Psoas muscle (tissue), 8 donors: Measurements from ENCODE around the gene DPEP2. TPM values are rescaled to one million over a fixed set of nuclear protein-coding genes. Genes with fewer than 3 reads are reported as not detected.

Source experiments
- ATAC-seq, 4 donors: fragments of 200-7000 bp; cut with Tn5 transposase; one replicate each; pipeline ENCODE4 v1.9.1; 2020; ENCODE audit warnings: moderate library complexity in 3 of 4, mild to moderate bottlenecking in 2 of 4
- DNase-seq, 2 donors: peaks; one replicate each; pipeline ENCODE4 v3.0.0-alpha.2; 2020
- H3K27ac ChIP-seq: fragments of 200-600 bp; one replicate; pipeline ENCODE4 v1.8.0; 2022
- H3K27me3 ChIP-seq, 3 donors: fragments of 200-600 bp in 1 of 3; one replicate each; pipeline versions ENCODE4 v1.6.1 to v1.8.0; 2013 to 2022; ENCODE audit warnings: low read length in 2 of 3, mild to moderate bottlenecking in 2 of 3, moderate library complexity in 1 of 3; ENCODE audit not compliant: insufficient read depth in 3 of 3
- H3K36me3 ChIP-seq, 2 donors: fragments of 200-600 bp in 1 of 2; one replicate each; pipeline versions ENCODE4 v1.6.1 to v1.8.0; 2013 to 2022; ENCODE audit warnings: low read depth in 1 of 2, mild to moderate bottlenecking in 1 of 2, moderate library complexity in 1 of 2; ENCODE audit not compliant: insufficient read depth in 1 of 2
- H3K4me1 ChIP-seq: fragments of 200-600 bp; one replicate; pipeline ENCODE4 v1.8.0; 2022
- H3K4me3 ChIP-seq: fragments of 200-600 bp; one replicate; pipeline ENCODE4 v1.8.0; 2022; ENCODE audit warnings: mild to moderate bottlenecking
- H3K9me3 ChIP-seq: fragments of 200-600 bp; one replicate; pipeline ENCODE4 v1.8.0; 2022
- CTCF ChIP-seq: fragments of 200-600 bp; IDR thresholded peaks from one replicate; pipeline ENCODE4 v1.8.0; 2022; ENCODE audit warnings: antibody characterized with exemption
- WGBS, 3 donors: extraction: QIAGEN DNeasy Blood & Tissue Kit; methylation state at CpG; one replicate each; pipeline versions ENCODE4 v1.1.6 to v1.1.7; 2013; 5-methylcytosine and 5-hydroxymethylcytosine counted together
- intact Hi-C, 2 donors: fragments of 100-400 bp; cut with DNase I; formaldehyde crosslinking; loops; one replicate each; pipeline versions ENCODE4 v1.11.0 to v1.14.2; 2022
- polyA plus RNA-seq, 3 donors: library from polyadenylated mRNA; stranded (reverse); fragments of 200-250 nt; gene quantifications; one replicate each; pipeline ENCODE4 v1.2.3, GENCODE V29; 2013
- total RNA-seq, 4 donors: library from RNA; stranded (reverse); fragmentation: NEBNext Ultra II Directional in 2 of 4; extraction: Animal tissue kit (Norgen Biotek cat#: 25700) in 2 of 4; gene quantifications; one replicate each; pipeline versions ENCODE4 v1.2.1 to v1.2.4, GENCODE V29; 2021 to 2023
- donor health status: healthy with polysubstance abuse.
- donor health status: DM: no; HTN: no; CAD: no; lungs with moderate emphysema.
- donor health status: Bipolar disorder and iron deficiency.
- donor health status: healthy.
- donor health status: DM: yes; HTN: yes; CAD: no.
- donor health status: DM: no; HTN: no; CAD: no.
- donor health status: DM: no; HTN: no; CAD: no.
- donor health status: DM: yes; HTN: yes; CAD: no.

Gene DPEP2
- total and polyA plus RNA-seq, 7 donors: 0.23 to 1.1 (median 0.28) TPM; not detected in 1

- Histone ChIP-seq H3K9me3 (no peaks in the 10 kb centered on the region), H3K27me3 (no peaks in the 10 kb centered on the region), H3K4me1 (peaks cover 38% of the 10 kb centered on the region), H3K27ac (peak within 1 kb of the TSS; percentile 91), H3K36me3 (no peaks in the 10 kb centered on the region), H3K4me3 (peak within 1 kb of the TSS; percentile 88)
- TF ChIP-seq CTCF: no peak
- DNase-seq: peak; percentile 89 to 93
- WGBS, 3 donors: 3 to 7% (median 6%) methylated on average over 26 to 78 of the region's 78 CpGs
- peak; percentile 61 to 83 (median 73) for ATAC-seq
- intact Hi-C loops: no loop called here
These were observed 30.7 kb downstream of the DPEP2 start, which contains the start of gene SLC12A4 for GRCh38 chr16:67968400-67969253. Gene SLC12A4, minus strand, starts transcription at chr16:67968637. Its CDS starts 84 bp downstream, at chr16:67968553.

GRCh38 chr16:67967958-67968399, 31.3 kb downstream of the DPEP2 start:
- no peak for TF ChIP-seq CTCF
- WGBS, 3 donors: 2 to 6% (median 4%) methylated on average over 24 to 45 of the region's 45 CpGs
- DNase-seq (peak; percentile 60 to 79), ATAC-seq (peak; percentile 1 to 39 (median 20))
- Histone ChIP-seq H3K9me3 (no peaks in the 10 kb centered on the region), H3K4me1 (peaks cover 45% of the 10 kb centered on the region), H3K27ac (peak overlapping the region; percentile 91), H3K36me3 (peaks cover 0 to 6% of the 10 kb centered on the region in 2 donors), H3K27me3 (no peaks in the 10 kb centered on the region), H3K4me3 (peak overlapping the region; percentile 88)
- intact Hi-C loops: loop anchor here in 1 of 2 donors (2.0 kb wide), 1 partner anchor 19 kb away; no protein-coding TSS in a partner anchor

GRCh38 chr16:67967183-67967957, 31.9 kb downstream of the DPEP2 start:
- peak overlapping the region; percentile 88 for H3K4me3 ChIP-seq
- no peaks in the 10 kb centered on the region for H3K27me3 ChIP-seq
- no peaks in the 10 kb centered on the region for H3K9me3 ChIP-seq
- no peak for TF ChIP-seq CTCF
- peaks cover 0 to 12% of the 10 kb centered on the region in 2 donors for H3K36me3 ChIP-seq
- DNase-seq (no peak), ATAC-seq (peak in 3 of 4 donors; percentile 0 to 20 (median 15))
- H3K4me1 ChIP-seq: peaks cover 51% of the 10 kb centered on the region
- intact Hi-C loops: loop anchor here in 1 of 2 donors (2.0 kb wide), 1 partner anchor 19 kb away; no protein-coding TSS in a partner anchor
- WGBS, 3 donors: 7 to 15% (median 12%) methylated on average over 18 of the region's 18 CpGs
- H3K27ac ChIP-seq: peak overlapping the region; percentile 91

- no peaks in the 10 kb centered on the region for H3K9me3 ChIP-seq
- H3K27ac ChIP-seq: peak overlapping the region; percentile 91
- H3K4me1 ChIP-seq: peaks cover 58% of the 10 kb centered on the region
- DNase-seq: no peak
- intact Hi-C loops: loop anchor here in 1 of 2 donors (2.0 kb wide), 1 partner anchor 20 kb away; no protein-coding TSS in a partner anchor
- ATAC-seq: peak in 1 of 4 donors; percentile 28
- no peaks in the 10 kb centered on the region for H3K27me3 ChIP-seq
- H3K4me3 ChIP-seq: peak overlapping the region; percentile 88
- 35 to 51% (median 35%) methylated on average over 3 of the region's 3 CpGs for WGBS, 3 donors
- no peak for TF ChIP-seq CTCF
- H3K36me3 ChIP-seq: peaks cover 0 to 19% of the 10 kb centered on the region in 2 donors
These were observed 32.6 kb downstream of the DPEP2 start for GRCh38 chr16:67966549-67967182.
